ENCODE measurements around the gene SHISA7. TPM values are rescaled to one million over a fixed set of nuclear protein-coding genes. Genes with fewer than 3 reads are reported as not detected.

Gene SHISA7
- total RNA-seq, 1 donor from 2014 or later, result 0.10 TPM

Other genes with a start within 250 kb of the SHISA7 start
- 0.43 and 1.6 TPM in 2 replicates for gene PTPRH, start 233.8 kb downstream of the SHISA7 start, total RNA-seq
- 10.0 and 12.0 TPM in 2 replicates for gene TMEM86B, start 214.5 kb downstream of the SHISA7 start, total RNA-seq
- 70.9 and 72.3 TPM in 2 replicates for gene PPP6R1, start 184.3 kb downstream of the SHISA7 start, total RNA-seq
- 46.1 and 46.9 TPM in 2 replicates for gene HSPBP1, start 163.2 kb downstream of the SHISA7 start, total RNA-seq
- gene BRSK1, start 159.3 kb downstream of the SHISA7 start, total RNA-seq, result 67.6 and 68.7 TPM in 2 replicates
- gene TMEM150B, start 118.0 kb downstream of the SHISA7 start, total RNA-seq, result not detected in 2 replicates
- 68.4 and 68.6 TPM in 2 replicates for gene KMT5C, start 103.4 kb downstream of the SHISA7 start, total RNA-seq
- not detected in 2 replicates for gene COX6B2, start 88.6 kb downstream of the SHISA7 start, total RNA-seq
- 0.09 TPM in 1 of 2 replicates, not detected in the other for gene GARIN5B, start 80.0 kb downstream of the SHISA7 start, total RNA-seq
- 2.2 and 2.8 TPM in 2 replicates for gene IL11, start 72.8 kb downstream of the SHISA7 start, total RNA-seq
- gene TMEM190, start 66.5 kb downstream of the SHISA7 start, total RNA-seq, result 2.3 and 4.3 TPM in 2 replicates
- 5.0 and 5.6 TPM in 2 replicates for gene TMEM238, start 59.0 kb downstream of the SHISA7 start, total RNA-seq
- gene RPL28, start 57.4 kb downstream of the SHISA7 start, total RNA-seq, result 1,450 and 1,547 TPM in 2 replicates
- 69.9 and 77.2 TPM in 2 replicates for gene UBE2S, start 35.5 kb downstream of the SHISA7 start, total RNA-seq
- 36.3 and 36.6 TPM in 2 replicates for gene ISOC2, start 18.3 kb upstream of the SHISA7 start, total RNA-seq
- gene C19orf85, start 21.5 kb upstream of the SHISA7 start, total RNA-seq, result not detected in 2 replicates
- gene ZNF628, start 33.3 kb upstream of the SHISA7 start, total RNA-seq, result 12.9 and 16.8 TPM in 2 replicates
- gene NAT14, start 41.9 kb upstream of the SHISA7 start, total RNA-seq, result 62.6 and 69.7 TPM in 2 replicates
- 1.1 and 1.6 TPM in 2 replicates for gene SSC5D, start 45.1 kb upstream of the SHISA7 start, total RNA-seq
- gene SBK2, start 93.8 kb upstream of the SHISA7 start, total RNA-seq, result 1.9 and 2.3 TPM in 2 replicates
- gene SBK3, start 102.2 kb upstream of the SHISA7 start, total RNA-seq, result 0.64 TPM in 1 of 2 replicates, not detected in the other
- gene ZNF579, start 137.5 kb upstream of the SHISA7 start, total RNA-seq, result 26.6 and 29.1 TPM in 2 replicates
- gene FIZ1, start 156.2 kb upstream of the SHISA7 start, total RNA-seq, result 35.5 and 39.0 TPM in 2 replicates
- 7.9 and 8.5 TPM in 2 replicates for gene ZNF524, start 157.0 kb upstream of the SHISA7 start, total RNA-seq
- 19.0 and 19.9 TPM in 2 replicates for gene ZNF865, start 162.3 kb upstream of the SHISA7 start, total RNA-seq
- gene ZNF784, start 181.3 kb upstream of the SHISA7 start, total RNA-seq, result 14.6 and 15.3 TPM in 2 replicates
- 45.9 and 46.2 TPM in 2 replicates for gene ZNF580, start 197.7 kb upstream of the SHISA7 start, total RNA-seq
- 38.8 and 40.1 TPM in 2 replicates for gene ZNF581, start 200.3 kb upstream of the SHISA7 start, total RNA-seq
- gene CCDC106, start 204.9 kb upstream of the SHISA7 start, total RNA-seq, result 23.0 and 23.9 TPM in 2 replicates
- gene U2AF2, start 211.7 kb upstream of the SHISA7 start, total RNA-seq, result 275 and 281 TPM in 2 replicates
- 115 and 118 TPM in 2 replicates for gene EPN1, start 231.9 kb upstream of the SHISA7 start, total RNA-seq